Upper lobe of left lung (tissue), 4 donors: ENCODE results near the gene TEDC1.
A peak's percentile ranks its signal among the peaks of the same experiment; 100 is the strongest.

Experiments used
- CTCF ChIP-seq, 6 experiments: fragments of 450-650 bp in 4 of 6; fragments of 200-600 bp in 2 of 6; sonication (generic) in 2 of 6; IDR thresholded peaks; one replicate each; pipeline ENCODE4 v1.5.1; 2016 to 2019; ENCODE audit warnings: antibody characterized with exemption in 6 of 6
- POLR2A ChIP-seq, 4 donors: fragments of 450-650 bp; IDR thresholded peaks; one replicate each; pipeline ENCODE4 v1.5.1; 2016 to 2017; ENCODE audit warnings: antibody characterized with exemption in 4 of 4, mild to moderate bottlenecking in 2 of 4
- POLR2AphosphoS5 ChIP-seq, 2 donors: sonication (generic); formaldehyde crosslinking; IDR thresholded peaks; one replicate each; pipeline ENCODE4 v1.5.1; 2017; ENCODE audit warnings: antibody characterized with exemption in 2 of 2

DNA sequence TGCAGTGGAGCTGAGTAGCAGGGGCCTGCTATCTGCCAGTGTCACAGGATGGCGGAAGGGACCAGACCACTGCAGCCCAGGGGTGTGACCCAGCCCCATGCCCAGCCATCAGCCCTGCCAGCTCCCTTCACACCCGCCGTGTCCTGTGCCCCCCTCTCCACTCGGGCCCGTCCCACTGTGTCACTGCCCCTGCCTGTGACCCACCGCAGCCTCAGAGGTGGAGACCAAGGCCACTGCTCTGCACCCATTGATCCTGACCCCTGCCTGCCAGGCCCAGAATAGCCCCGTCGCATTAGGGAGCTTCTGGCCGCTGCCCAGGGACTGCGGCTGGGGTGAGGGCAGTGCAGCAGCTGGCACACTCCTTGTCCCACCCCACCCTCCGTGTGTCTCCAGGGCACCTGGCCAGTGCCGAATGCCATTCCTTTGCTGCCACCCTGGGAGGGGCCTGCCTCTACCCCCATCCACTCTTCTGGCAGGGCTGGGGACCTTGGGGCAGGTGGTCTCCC is 18.5 kb upstream of the TEDC1 start:
- TF ChIP-seq POLR2AphosphoS5 (IDR thresholded peaks at IDR 0.05) (no peak), CTCF (IDR thresholded peaks at IDR 0.05) (peak in 3 of 6 experiments; percentile 7 to 36 (median 14)), POLR2A (IDR thresholded peaks at IDR 0.05) (no peak)
